ENCODE data around the gene FLT4. TPM values are rescaled to one million over a fixed set of nuclear protein-coding genes. Genes with fewer than 3 reads are reported as not detected.

FLT4 gene
- polyA plus RNA-seq, 3 donors, result not detected

GRCh38 chr5:180684623-180685161 lies 35.3 kb upstream of the FLT4 start:
- H3K27ac ChIP-seq (ENCODE audit: low read depth in 1 of 2, low read length in 2 of 2), result no peak overlapping the region
- no peak for DNase-seq

DNA sequence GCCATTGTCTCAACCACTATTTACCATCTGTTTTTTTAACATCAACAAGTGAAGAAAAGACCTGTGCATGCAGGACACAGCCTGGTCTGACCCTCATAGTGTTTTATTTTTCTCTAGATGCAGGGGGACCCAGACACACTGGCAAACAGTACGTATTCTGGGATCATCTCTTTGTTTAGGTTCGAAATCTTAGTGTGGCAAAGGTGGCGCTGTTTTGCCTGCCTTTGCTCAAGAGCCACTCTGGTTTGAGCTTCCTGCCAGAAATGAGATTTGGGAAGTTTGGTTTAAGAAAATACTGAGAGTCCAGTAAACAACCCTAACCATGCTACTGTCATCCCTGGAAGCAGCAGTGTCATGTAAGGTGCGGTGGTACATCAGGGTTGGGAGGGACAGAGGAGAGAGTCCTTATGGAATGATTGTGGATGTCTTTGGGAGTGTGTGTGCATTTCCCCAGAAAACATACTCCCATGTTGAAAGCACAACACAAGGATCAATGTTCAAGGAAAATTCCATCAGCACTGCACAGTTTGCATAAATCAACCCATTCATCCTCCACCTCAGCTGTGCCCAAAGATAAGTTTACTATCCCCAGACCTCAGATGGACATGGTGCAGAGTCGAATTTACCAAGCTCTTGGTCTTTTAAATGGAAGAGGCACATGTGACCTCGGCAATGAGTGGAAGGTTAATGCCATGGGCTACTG lies 34.0 kb upstream of the FLT4 start:
- H3K27ac ChIP-seq (ENCODE audit: low read depth in 1 of 2, low read length in 2 of 2), result no peak overlapping the region
- H3K36me3 ChIP-seq (replicated peaks in 1 of 2; ENCODE audit: control insufficient read depth in 1 of 2, insufficient read depth in 2 of 2, low read length in 2 of 2), result no peaks in the 10 kb centered on the region
- intact Hi-C loops (cut with micrococcal nuclease), result no loop called here
- no peak for TF ChIP-seq CTCF (IDR thresholded peaks at IDR 0.05)
- no peak overlapping the region for H2AFZ ChIP-seq (ENCODE audit: insufficient read depth, low read depth, low read length, poor library complexity, severe bottlenecking)
- no peak for DNase-seq
- Mint-ChIP-seq H3K27me3 (ENCODE audit: low read depth in 3 of 3) (peaks cover 4 to 8% (median 5%) of the 10 kb centered on the region in 3 donors), H3K9me3 (peaks cover 0 to 10% (median 2%) of the 10 kb centered on the region in 7 donors), H3K4me3 (no peak overlapping the region), H3K27ac (no peak overlapping the region), H3K4me1 (no peaks in the 10 kb centered on the region), H3K36me3 (no peaks in the 10 kb centered on the region)
- no peaks in the 10 kb centered on the region for H4K20me1 ChIP-seq (ENCODE audit: insufficient read depth, low read length)
- H3K9ac ChIP-seq (ENCODE audit: insufficient read depth, low read length, poor library complexity, severe bottlenecking), result no peak overlapping the region
- no peak overlapping the region for H3K4me3 ChIP-seq (replicated peaks in 1 of 3; ENCODE audit: low read depth in 2 of 3, low read length in 3 of 3)
- H3K79me2 ChIP-seq (ENCODE audit: insufficient read depth, low read length), result no peaks in the 10 kb centered on the region
- WGBS (ENCODE audit: insufficient coverage), result 84% methylated on average over 4 of the region's 6 CpGs
- H3K4me1 ChIP-seq (ENCODE audit: control insufficient read depth in 1 of 2, insufficient read depth in 2 of 2, low read length in 2 of 2), result no peaks in the 10 kb centered on the region
- H3K27me3 ChIP-seq (ENCODE audit: control insufficient read depth in 2 of 2, insufficient read depth in 2 of 2, low read length in 2 of 2), result no peaks in the 10 kb centered on the region
- no peak overlapping the region for H3K4me2 ChIP-seq (replicated peaks; ENCODE audit: extremely low read depth, low read length, poor library complexity, severe bottlenecking)
- no peaks in the 10 kb centered on the region for H3K9me3 ChIP-seq (replicated peaks in 1 of 2; ENCODE audit: control insufficient read depth in 1 of 2, insufficient read depth in 1 of 2, low read length in 2 of 2)

More at GRCh38 chr5:180684623-180685161, 35.3 kb upstream of the FLT4 start:
- Histone ChIP-seq H3K4me3 (replicated peaks in 1 of 3; ENCODE audit: low read depth in 2 of 3, low read length in 3 of 3) (no peak overlapping the region), H3K36me3 (replicated peaks in 1 of 2; ENCODE audit: control insufficient read depth in 1 of 2, insufficient read depth in 2 of 2, low read length in 2 of 2) (no peaks in the 10 kb centered on the region), H3K27me3 (ENCODE audit: control insufficient read depth in 2 of 2, insufficient read depth in 2 of 2, low read length in 2 of 2) (no peaks in the 10 kb centered on the region), H3K4me2 (replicated peaks; ENCODE audit: extremely low read depth, low read length, poor library complexity, severe bottlenecking) (no peak overlapping the region), H3K79me2 (ENCODE audit: insufficient read depth, low read length) (no peaks in the 10 kb centered on the region), H4K20me1 (ENCODE audit: insufficient read depth, low read length) (no peaks in the 10 kb centered on the region), H3K4me1 (ENCODE audit: control insufficient read depth in 1 of 2, insufficient read depth in 2 of 2, low read length in 2 of 2) (no peaks in the 10 kb centered on the region), H3K9me3 (replicated peaks in 1 of 2; ENCODE audit: control insufficient read depth in 1 of 2, insufficient read depth in 1 of 2, low read length in 2 of 2) (no peaks in the 10 kb centered on the region), H2AFZ (ENCODE audit: insufficient read depth, low read depth, low read length, poor library complexity, severe bottlenecking) (no peak overlapping the region), H3K9ac (ENCODE audit: insufficient read depth, low read length, poor library complexity, severe bottlenecking) (no peak overlapping the region)
- no peak overlapping the region for H3K27ac Mint-ChIP-seq
- no peaks in the 10 kb centered on the region for H3K4me1 Mint-ChIP-seq
- H3K9me3 Mint-ChIP-seq, result peaks cover 0 to 10% (median 2%) of the 10 kb centered on the region in 7 donors
- intact Hi-C loops (cut with micrococcal nuclease), result no loop called here
- peaks cover 5 to 8% (median 5%) of the 10 kb centered on the region in 3 donors for H3K27me3 Mint-ChIP-seq (ENCODE audit: low read depth in 3 of 3)
- no peak overlapping the region for H3K4me3 Mint-ChIP-seq
- WGBS (ENCODE audit: insufficient coverage), result 92% methylated on average over 13 of the region's 15 CpGs
- TF ChIP-seq CTCF (IDR thresholded peaks at IDR 0.05), result no peak
- H3K36me3 Mint-ChIP-seq, result no peaks in the 10 kb centered on the region

Data from CD14-positive monocyte (primary cell).